GM12878 (cell line): ENCODE data around the gene PKD1L1. TPM values are rescaled to one million over a fixed set of nuclear protein-coding genes. Genes with fewer than 3 reads are reported as not detected.

ENCODE experiments used
- ATAC-seq: fragments of 200-7000 bp; cut with Tn5 transposase; 3 replicates; pipeline ENCODE4 v1.9.1; 2020; ENCODE audit warnings: mild to moderate bottlenecking, moderate library complexity
- BruUV-seq: library from RNA; stranded (reverse); fragments of 400-500 nt; replicated peaks from 2 replicates; lab custom pipeline; 2021; lab: Mats Ljungman, UMichigan
- CTCF ChIA-PET: fragments of 300-600 bp; sonication (Branson Sonifier 250); formaldehyde crosslinking; extraction: SDS; loops from one replicate; lab custom pipeline; 2021; ENCODE audit warnings: inconsistent platforms; lab: Yijun Ruan, JAX
- POLR2A ChIA-PET: fragments of 350-600 bp; formaldehyde crosslinking; extraction: SDS; loops from one replicate; lab custom pipeline; 2021; ENCODE audit warnings: inconsistent platforms; lab: Charles Lee
- RAD21 ChIA-PET: fragments of 300-600 bp; sonication (Branson Sonifier 250); formaldehyde crosslinking; loops from one replicate; lab custom pipeline; 2023; ENCODE audit warnings: antibody characterized with exemption; ENCODE audit not compliant: unreplicated experiment; lab: Charles Lee
- SMC1A ChIA-PET: fragments of 300-600 bp; sonication (Branson Sonifier 250); formaldehyde crosslinking; loops from one replicate; lab custom pipeline; 2023; ENCODE audit not compliant: unreplicated experiment, uncharacterized antibody; lab: Charles Lee
- DNase-seq: peaks from one replicate; pipeline ENCODE4 v3.0.0-alpha.2; 2011; ENCODE audit warnings: low read depth, low spot score
- FAIRE-seq: peaks from 3 replicates; lab custom pipeline; 2011; peaks lifted over from hg19 to GRCh38; lab: Jason Lieb, UNC
- H2AFZ ChIP-seq: 2 replicates; pipeline ENCODE4 v1.6.0; 2011; ENCODE audit warnings: low read depth, low read length, control low read depth; ENCODE audit not compliant: control insufficient read depth
- H3K27ac ChIP-seq: 2 replicates; pipeline ENCODE4 v1.5.1; 2011; ENCODE audit warnings: control low read depth; ENCODE audit not compliant: control insufficient read depth, insufficient read depth
- H3K27me3 ChIP-seq, 2 experiments: replicated peaks in 1 of 2; 2 replicates each; pipeline versions ENCODE4 v1.6.0 to v1.6.1; 2011; ENCODE audit warnings: low read length in 1 of 2; ENCODE audit not compliant: control insufficient read depth in 2 of 2, insufficient read depth in 2 of 2
- H3K36me3 ChIP-seq, 2 experiments: 2 replicates each; pipeline ENCODE4 v1.5.1; 2011; ENCODE audit warnings: low read length in 1 of 2; ENCODE audit not compliant: control insufficient read depth in 2 of 2, insufficient read depth in 2 of 2
- H3K4me1 ChIP-seq: 2 replicates; pipeline ENCODE4 v1.6.1; 2011; ENCODE audit warnings: mild to moderate bottlenecking, low read length, moderate library complexity, mixed read lengths; ENCODE audit not compliant: control insufficient read depth, insufficient read depth
- H3K4me2 ChIP-seq: 2 replicates; pipeline ENCODE4 v1.6.0; 2011; ENCODE audit warnings: control low read depth; ENCODE audit not compliant: control insufficient read depth, insufficient read depth
- H3K4me3 ChIP-seq: fragments of 200-600 bp; sonication (generic); 2 replicates; pipeline ENCODE4 v1.5.1; 2016
- H3K79me2 ChIP-seq: 2 replicates; pipeline ENCODE4 v1.6.0; 2011; ENCODE audit warnings: low read length; ENCODE audit not compliant: control insufficient read depth, insufficient read depth
- H3K9ac ChIP-seq: 2 replicates; pipeline ENCODE4 v1.8.0; 2011; ENCODE audit warnings: low read length, control low read depth, mixed read lengths; ENCODE audit not compliant: control insufficient read depth, insufficient read depth
- H3K9me3 ChIP-seq: replicated peaks from 3 replicates; pipeline ENCODE4 v1.5.1; 2011; ENCODE audit warnings: mild to moderate bottlenecking, low read length; ENCODE audit not compliant: control insufficient read depth, insufficient read depth
- H4K20me1 ChIP-seq: 2 replicates; pipeline ENCODE4 v1.6.0; 2011; ENCODE audit not compliant: control insufficient read depth, insufficient read depth
- E2F8 ChIP-seq: fragments of 450-650 bp; IDR thresholded peaks from 2 replicates; pipeline ENCODE4 v1.6.1; 2018; ENCODE audit warnings: mild to moderate bottlenecking, low read depth, moderate library complexity; ENCODE audit not compliant: partially characterized antibody
- NKRF ChIP-seq: fragments of 450-650 bp; conservative IDR thresholded peaks from 2 replicates; pipeline ENCODE4 v1.6.1; 2017; ENCODE audit warnings: mild to moderate bottlenecking, moderate library complexity
- PKNOX1 ChIP-seq: fragments of 450-650 bp; IDR thresholded peaks from 2 replicates; pipeline ENCODE4 v1.6.1; 2016; ENCODE audit warnings: mild to moderate bottlenecking
- POLR2A ChIP-seq: IDR thresholded peaks from 2 replicates; pipeline ENCODE4 v1.6.1; 2011; ENCODE audit warnings: low read depth, mild to moderate bottlenecking, low read length
- RB1 ChIP-seq: fragments of 450-650 bp; formaldehyde crosslinking; IDR thresholded peaks from 2 replicates; pipeline ENCODE4 v1.6.1; 2017; ENCODE audit warnings: mild to moderate bottlenecking, borderline replicate concordance
- REST ChIP-seq: IDR thresholded peaks from 2 replicates; pipeline ENCODE4 v1.6.1; 2012; ENCODE audit warnings: mild to moderate bottlenecking, low read depth, low read length
- SMAD5 ChIP-seq: IDR thresholded peaks from 2 replicates; pipeline ENCODE4 v1.6.1; 2016; ENCODE audit warnings: antibody characterized with exemption, low read depth
- SREBF2 ChIP-seq: IDR thresholded peaks from 2 replicates; pipeline ENCODE4 v1.6.1; 2012; ENCODE audit warnings: mild to moderate bottlenecking, low read length
- TCF7 ChIP-seq: IDR thresholded peaks from 2 replicates; pipeline ENCODE4 v1.6.1; 2014; ENCODE audit warnings: antibody characterized with exemption, borderline replicate concordance
- USF2 ChIP-seq: IDR thresholded peaks from 2 replicates; pipeline ENCODE4 v1.6.1; 2011; ENCODE audit warnings: low read depth, low read length, improper control_type of control experiment, borderline replicate concordance
- ZNF24 ChIP-seq: fragments of 450-650 bp; IDR thresholded peaks from 2 replicates; pipeline ENCODE4 v1.6.1; 2017; ENCODE audit warnings: antibody characterized with exemption, mild to moderate bottlenecking
- WGBS: methylation state at CpG from one replicate; pipeline ENCODE4 v1.1.6; 2016; ENCODE audit warnings: low lambda C conversion rate; ENCODE audit not compliant: insufficient replicate concordance, insufficient coverage; ENCODE audit errors: missing lambda C conversion rate; 5-methylcytosine and 5-hydroxymethylcytosine counted together
- in situ Hi-C: fragments of 300-500 bp; cut with MboI; formaldehyde crosslinking; loops from 9 replicates; pipeline ENCODE4 v1.14.3; 2018; ENCODE audit warnings: mixed read lengths
- intact Hi-C: fragments of 100-400 bp; cut with micrococcal nuclease; formaldehyde crosslinking; loops from one replicate; pipeline ENCODE4 v1.14.2; 2022; ENCODE audit not compliant: unreplicated experiment
- polyA plus RNA-seq, 11 experiments: library from polyadenylated mRNA; depleted of rRNA in 4 of 11; unstranded in 6 of 11; stranded (reverse) in 5 of 11; fragments of >200 nt; fragmentation: Nextera tagmentation in 4 of 11; fragmentation: Illumina TruSeq in 1 of 11; extraction: Ambion mirVana in 4 of 11; extraction: Trizol in 1 of 11; gene quantifications; 1 replicate in 1 of 11; 2 replicates in 10 of 11; pipeline versions ENCODE4 v1.2.1 to v1.2.3, GENCODE V29; 2011 to 2016; ENCODE audit warnings: inconsistent platforms in 2 of 11, missing spikeins in 2 of 11, low read depth in 1 of 11
- total RNA-seq, 4 experiments: library from RNA; depleted of rRNA in 3 of 4; stranded (reverse); fragments of >200 nt in 3 of 4; fragmentation: Illumina TruSeq in 1 of 4; extraction: Trizol in 1 of 4; gene quantifications; 2 replicates each; pipeline versions ENCODE4 v1.2.1 to v1.2.3, GENCODE V29; 2013 to 2021

Gene PKD1L1
- total and polyA plus RNA-seq, 10 of the 15 experiments (the other 5 are each of a cell fraction or from before 2014, with no cell fraction given), result under 0.01 to 0.05 (median 0.02) TPM; not detected in 3

- Histone ChIP-seq H3K79me2 (no peaks in the 10 kb centered on the region), H3K9me3 (no peaks in the 10 kb centered on the region; the same call in 2 of the 3 replicates), H3K4me1 (no peaks in the 10 kb centered on the region), H3K4me3 (no peak overlapping the region), H3K4me2 (no peak overlapping the region), H3K27me3 (no peaks in the 10 kb centered on the region), H3K36me3 (no peaks in the 10 kb centered on the region), H3K27ac (no peak overlapping the region), H4K20me1 (no peaks in the 10 kb centered on the region), H3K9ac (no peak overlapping the region), H2AFZ (no peak overlapping the region)
- SMC1A ChIA-PET, result no interaction called here
- CTCF ChIA-PET, result no interaction called here
- in situ Hi-C loops, result no loop called here
- ATAC-seq (no peak), FAIRE-seq (no peak), DNase-seq (no peak)
- BruUV-seq, result no TSS peak
- TF ChIP-seq RB1 (no peak), USF2 (no peak), SMAD5 (no peak), E2F8 (no peak), PKNOX1 (no peak), TCF7 (no peak), POLR2A (no peak), NKRF (no peak), REST (no peak), SREBF2 (no peak), ZNF24 (no peak)
- intact Hi-C loops, result no loop called here
- 70% methylated on average over 4 of the region's 4 CpGs for WGBS
- RAD21 ChIA-PET, result no interaction called here
- POLR2A ChIA-PET, result no interaction called here
These were observed 191.6 kb downstream of the PKD1L1 start for GRCh38 chr7:47756636-47757035.
